ENCODE data around the gene APEH.

Gene APEH

GRCh38 chr3:49657208-49657915 is 16.8 kb upstream of the APEH start:
- Histone ChIP-seq H3K27me3 (ENCODE audit: insufficient read depth, low read length) (peaks cover 10% of the 10 kb centered on the region), H3K36me3 (ENCODE audit: insufficient read depth, low read length) (no peaks in the 10 kb centered on the region), H3K4me3 (ENCODE audit: low read depth, low read length) (no peak overlapping the region), H2AFZ (ENCODE audit: low read length, unreplicated experiment) (no peak overlapping the region), H3K4me1 (ENCODE audit: control insufficient read depth, insufficient read depth, low read length, unreplicated experiment) (no peaks in the 10 kb centered on the region), H3K27ac (ENCODE audit: low read depth, low read length) (no peak overlapping the region), H3K79me2 (ENCODE audit: control insufficient read depth, insufficient read depth, low read length, unreplicated experiment) (no peaks in the 10 kb centered on the region)

- no peaks in the 10 kb centered on the region for H3K36me3 ChIP-seq (ENCODE audit: insufficient read depth, low read length)
- H3K4me1 ChIP-seq (ENCODE audit: control insufficient read depth, insufficient read depth, low read length, unreplicated experiment), result no peaks in the 10 kb centered on the region
- H3K27ac ChIP-seq (ENCODE audit: low read depth, low read length), result no peak overlapping the region
- peaks cover 10% of the 10 kb centered on the region for H3K27me3 ChIP-seq (ENCODE audit: insufficient read depth, low read length)
- no peaks in the 10 kb centered on the region for H3K79me2 ChIP-seq (ENCODE audit: control insufficient read depth, insufficient read depth, low read length, unreplicated experiment)
- H3K4me3 ChIP-seq (ENCODE audit: low read depth, low read length), result no peak overlapping the region
- H2AFZ ChIP-seq (ENCODE audit: low read length, unreplicated experiment), result no peak overlapping the region
These were observed 15.4 kb upstream of the APEH start for GRCh38 chr3:49658711-49659110.

- Histone ChIP-seq H2AFZ (ENCODE audit: low read length, unreplicated experiment) (no peak overlapping the region), H3K4me3 (ENCODE audit: low read depth, low read length) (no peak overlapping the region), H3K4me1 (ENCODE audit: control insufficient read depth, insufficient read depth, low read length, unreplicated experiment) (no peaks in the 10 kb centered on the region), H3K36me3 (ENCODE audit: insufficient read depth, low read length) (no peaks in the 10 kb centered on the region), H3K79me2 (ENCODE audit: control insufficient read depth, insufficient read depth, low read length, unreplicated experiment) (no peaks in the 10 kb centered on the region), H3K27ac (ENCODE audit: low read depth, low read length) (no peak overlapping the region), H3K27me3 (ENCODE audit: insufficient read depth, low read length) (peaks cover 10% of the 10 kb centered on the region)
These were observed 14.4 kb upstream of the APEH start for GRCh38 chr3:49659756-49660155.

- H3K4me3 ChIP-seq (ENCODE audit: low read depth, low read length), result no peak overlapping the region
- H3K4me1 ChIP-seq (ENCODE audit: control insufficient read depth, insufficient read depth, low read length, unreplicated experiment), result no peaks in the 10 kb centered on the region
- no peak overlapping the region for H3K27ac ChIP-seq (ENCODE audit: low read depth, low read length)
- peaks cover 5% of the 10 kb centered on the region for H3K27me3 ChIP-seq (ENCODE audit: insufficient read depth, low read length)
- no peaks in the 10 kb centered on the region for H3K36me3 ChIP-seq (ENCODE audit: insufficient read depth, low read length)
- H3K79me2 ChIP-seq (ENCODE audit: control insufficient read depth, insufficient read depth, low read length, unreplicated experiment), result no peaks in the 10 kb centered on the region
- no peak overlapping the region for H2AFZ ChIP-seq (ENCODE audit: low read length, unreplicated experiment)
These were observed 12.9 kb upstream of the APEH start for GRCh38 chr3:49661281-49661680.

GRCh38 chr3:49662021-49662420 is 12.1 kb upstream of the APEH start:
- Histone ChIP-seq H3K27ac (ENCODE audit: low read depth, low read length) (no peak overlapping the region), H3K36me3 (ENCODE audit: insufficient read depth, low read length) (no peaks in the 10 kb centered on the region), H3K4me1 (ENCODE audit: control insufficient read depth, insufficient read depth, low read length, unreplicated experiment) (no peaks in the 10 kb centered on the region), H3K27me3 (ENCODE audit: insufficient read depth, low read length) (no peaks in the 10 kb centered on the region; the same call in 1 of the 2 replicates), H3K4me3 (ENCODE audit: low read depth, low read length) (no peak overlapping the region), H2AFZ (ENCODE audit: low read length, unreplicated experiment) (no peak overlapping the region), H3K79me2 (ENCODE audit: control insufficient read depth, insufficient read depth, low read length, unreplicated experiment) (no peaks in the 10 kb centered on the region)

- Histone ChIP-seq H3K27me3 (ENCODE audit: insufficient read depth, low read length) (no peaks in the 10 kb centered on the region), H2AFZ (ENCODE audit: low read length, unreplicated experiment) (no peak overlapping the region), H3K4me1 (ENCODE audit: control insufficient read depth, insufficient read depth, low read length, unreplicated experiment) (peaks cover 2% of the 10 kb centered on the region), H3K36me3 (ENCODE audit: insufficient read depth, low read length) (no peaks in the 10 kb centered on the region), H3K79me2 (ENCODE audit: control insufficient read depth, insufficient read depth, low read length, unreplicated experiment) (no peaks in the 10 kb centered on the region), H3K4me3 (ENCODE audit: low read depth, low read length) (no peak overlapping the region), H3K27ac (ENCODE audit: low read depth, low read length) (no peak overlapping the region)
These were observed 11.3 kb upstream of the APEH start for GRCh38 chr3:49662720-49663413.

GRCh38 chr3:49663831-49664230 is 10.3 kb upstream of the APEH start:
- Histone ChIP-seq H3K4me3 (ENCODE audit: low read depth, low read length) (no peak overlapping the region), H3K4me1 (ENCODE audit: control insufficient read depth, insufficient read depth, low read length, unreplicated experiment) (peaks cover 10% of the 10 kb centered on the region), H2AFZ (ENCODE audit: low read length, unreplicated experiment) (no peak overlapping the region), H3K27ac (ENCODE audit: low read depth, low read length) (no peak overlapping the region), H3K79me2 (ENCODE audit: control insufficient read depth, insufficient read depth, low read length, unreplicated experiment) (no peaks in the 10 kb centered on the region), H3K36me3 (ENCODE audit: insufficient read depth, low read length) (no peaks in the 10 kb centered on the region), H3K27me3 (ENCODE audit: insufficient read depth, low read length) (no peaks in the 10 kb centered on the region)

- Histone ChIP-seq H3K27ac (ENCODE audit: low read depth, low read length) (no peak overlapping the region), H2AFZ (ENCODE audit: low read length, unreplicated experiment) (no peak overlapping the region), H3K27me3 (ENCODE audit: insufficient read depth, low read length) (no peaks in the 10 kb centered on the region), H3K4me1 (ENCODE audit: control insufficient read depth, insufficient read depth, low read length, unreplicated experiment) (peaks cover 10% of the 10 kb centered on the region), H3K79me2 (ENCODE audit: control insufficient read depth, insufficient read depth, low read length, unreplicated experiment) (no peaks in the 10 kb centered on the region), H3K36me3 (ENCODE audit: insufficient read depth, low read length) (no peaks in the 10 kb centered on the region), H3K4me3 (ENCODE audit: low read depth, low read length) (no peak overlapping the region)
These were observed 9.9 kb upstream of the APEH start for GRCh38 chr3:49664300-49664699.

GRCh38 chr3:49665822-49666519 is 8.2 kb upstream of the APEH start:
- H3K27ac ChIP-seq (ENCODE audit: low read depth, low read length), result no peak overlapping the region
- no peak overlapping the region for H3K4me3 ChIP-seq (ENCODE audit: low read depth, low read length)
- no peak overlapping the region for H2AFZ ChIP-seq (ENCODE audit: low read length, unreplicated experiment)
- H3K36me3 ChIP-seq (ENCODE audit: insufficient read depth, low read length), result no peaks in the 10 kb centered on the region
- no peaks in the 10 kb centered on the region for H3K27me3 ChIP-seq (ENCODE audit: insufficient read depth, low read length)
- H3K4me1 ChIP-seq (ENCODE audit: control insufficient read depth, insufficient read depth, low read length, unreplicated experiment), result peaks cover 10% of the 10 kb centered on the region
- no peaks in the 10 kb centered on the region for H3K79me2 ChIP-seq (ENCODE audit: control insufficient read depth, insufficient read depth, low read length, unreplicated experiment)

- Histone ChIP-seq H3K79me2 (ENCODE audit: control insufficient read depth, insufficient read depth, low read length, unreplicated experiment) (no peaks in the 10 kb centered on the region), H3K27ac (ENCODE audit: low read depth, low read length) (no peak overlapping the region), H3K4me3 (ENCODE audit: low read depth, low read length) (no peak overlapping the region), H2AFZ (ENCODE audit: low read length, unreplicated experiment) (no peak overlapping the region), H3K36me3 (ENCODE audit: insufficient read depth, low read length) (no peaks in the 10 kb centered on the region), H3K4me1 (ENCODE audit: control insufficient read depth, insufficient read depth, low read length, unreplicated experiment) (peaks cover 10% of the 10 kb centered on the region), H3K27me3 (ENCODE audit: insufficient read depth, low read length) (no peaks in the 10 kb centered on the region)
These were observed 7.6 kb upstream of the APEH start for GRCh38 chr3:49666592-49666991.

Data from ACC112 (cell line).